KBM-7 (cell line): ENCODE data around the gene AOAH.
"Not testable (repeated sequence)": the region's sequence is repeated elsewhere in the genome, so short reads cannot be mapped to it uniquely, and the experiment has no call there.

Experiments used
- DNase-seq: peaks from one replicate; pipeline ENCODE4 v3.0.0-alpha.2; 2015
- in situ Hi-C: fragments of 300-500 bp; cut with MboI; formaldehyde crosslinking; loops from 2 replicates; pipeline ENCODE4 v1.14.3; 2020; ENCODE audit warnings: low sequenced_read_pairs, low pct_unique_long_range_greater_than_20kb, mixed read lengths

Gene AOAH

DNA sequence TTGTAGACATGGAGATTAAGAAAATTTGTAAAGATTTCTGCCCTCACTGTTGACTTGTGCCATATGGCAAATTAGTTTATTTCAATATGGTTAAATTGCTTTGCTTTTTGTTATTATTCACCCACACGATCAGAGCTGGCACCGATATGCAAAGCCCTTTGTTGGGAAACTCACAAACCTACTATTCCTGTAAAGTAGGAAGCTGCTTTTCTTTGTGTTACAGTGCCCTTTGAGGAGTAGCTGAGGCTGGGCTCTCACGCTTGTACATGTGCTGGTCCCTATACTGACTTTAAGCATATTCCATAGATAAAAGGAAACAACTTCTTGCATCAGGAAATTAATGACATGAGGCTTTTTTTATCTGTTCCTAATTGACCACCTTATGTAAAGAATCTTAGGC, 17.6 kb upstream of the AOAH start:
- in situ Hi-C loops: no loop called here
- DNase-seq: no peak

GRCh38 chr7:36739351-36739750, 15.1 kb upstream of the AOAH start:
- DNase-seq: no peak
- in situ Hi-C loops: no loop called here

DNA sequence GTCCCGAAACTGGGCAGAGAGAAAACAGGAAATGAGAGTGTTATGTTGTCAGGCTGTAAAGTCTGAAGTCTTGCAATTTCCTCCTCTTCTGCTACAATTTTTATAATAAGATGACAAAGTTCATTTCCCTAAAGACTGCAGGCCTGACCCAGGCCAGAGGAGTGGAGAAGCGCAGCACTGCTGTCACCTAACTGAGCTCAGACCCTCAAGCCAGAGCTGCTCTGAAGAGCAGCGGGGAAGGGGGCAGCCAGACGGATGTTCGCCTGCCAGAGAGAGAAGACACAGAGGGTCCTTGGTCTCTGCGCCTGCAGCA, 12.6 kb upstream of the AOAH start:
- in situ Hi-C loops: no loop called here
- DNase-seq: no peak

DNA sequence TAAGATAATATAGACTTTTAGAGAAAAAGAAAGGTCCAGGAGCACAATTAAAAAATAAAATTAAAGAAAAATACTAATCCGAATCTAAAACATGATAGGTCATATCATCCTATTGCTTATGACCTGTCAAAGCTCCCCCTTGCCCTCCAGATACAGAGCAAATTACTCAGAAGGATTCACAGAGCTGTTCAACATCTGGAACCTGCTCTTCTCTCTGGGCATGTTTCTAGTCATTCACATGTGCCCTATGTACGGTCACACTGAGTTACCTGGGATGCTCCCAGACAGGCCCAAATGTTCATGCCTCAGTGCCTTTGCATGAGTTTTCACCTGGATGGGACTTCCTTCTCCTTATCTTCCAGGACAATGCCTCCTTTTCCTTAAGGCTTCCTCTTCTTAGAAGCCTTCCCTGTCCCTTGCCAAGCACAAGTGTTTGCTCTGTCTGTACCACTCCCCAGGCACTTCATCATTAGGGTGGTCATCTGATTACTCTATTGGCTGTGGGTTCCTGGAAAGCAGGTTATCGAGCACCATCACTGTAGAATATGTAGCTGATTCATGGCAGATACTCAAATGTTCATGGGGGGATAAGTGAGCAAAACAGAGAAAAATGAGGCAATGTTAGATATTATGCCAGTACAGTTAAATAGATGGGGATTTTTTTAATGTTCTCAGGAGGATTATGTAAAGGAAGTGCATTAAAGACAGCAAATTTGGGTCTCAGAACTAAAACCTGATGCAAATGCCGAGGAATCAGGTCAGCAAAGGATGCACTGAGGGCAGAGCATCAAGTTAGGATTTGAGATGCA, 12.0 kb upstream of the AOAH start:
- in situ Hi-C loops: no loop called here
- no peak for DNase-seq

- DNase-seq: no peak
- in situ Hi-C loops: no loop called here
Measured at GRCh38 chr7:36735172-36735571, 10.9 kb upstream of the AOAH start.

DNA sequence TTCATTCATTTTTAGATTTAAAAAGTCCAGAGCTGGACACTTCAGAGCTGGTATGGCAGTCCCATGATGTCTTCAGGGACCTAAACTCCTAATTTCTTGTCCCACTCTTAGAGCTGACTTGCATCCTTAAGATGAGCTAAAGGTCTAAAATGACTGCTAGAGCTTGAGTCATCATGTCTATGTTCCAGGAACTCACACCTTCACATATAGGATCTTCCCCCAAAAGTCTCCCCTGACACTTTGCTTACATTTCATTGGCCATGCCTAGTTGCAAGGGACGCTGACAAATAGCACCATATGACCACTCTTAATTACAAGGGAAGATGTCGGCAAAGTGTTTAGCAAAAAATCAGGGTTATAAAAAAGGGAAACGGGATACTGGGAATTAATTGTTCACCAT, 10.4 kb upstream of the AOAH start:
- DNase-seq: no peak
- in situ Hi-C loops: no loop called here

DNA sequence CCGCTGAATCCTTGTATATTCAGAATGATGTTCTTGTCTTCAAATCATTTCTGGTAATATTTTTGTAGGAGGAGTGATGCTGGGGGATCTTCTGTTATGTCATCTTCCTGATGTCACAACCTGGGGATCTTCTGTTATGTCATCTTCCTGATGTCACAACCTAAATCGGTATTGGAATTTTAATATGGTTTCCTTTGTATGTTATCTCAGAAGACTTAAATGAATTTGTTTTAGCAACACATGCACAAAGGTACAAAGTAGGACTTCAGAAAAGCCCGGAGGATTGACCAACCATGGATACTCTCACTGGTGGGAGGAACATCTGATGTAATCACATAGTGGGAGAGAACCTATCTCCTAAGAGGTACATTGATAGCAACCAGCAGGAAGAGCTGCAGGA, 9.1 kb upstream of the AOAH start:
- in situ Hi-C loops: no loop called here
- no peak for DNase-seq

GRCh38 chr7:36732806-36733205, 8.5 kb upstream of the AOAH start:
- DNase-seq: no peak
- in situ Hi-C loops: no loop called here

DNA sequence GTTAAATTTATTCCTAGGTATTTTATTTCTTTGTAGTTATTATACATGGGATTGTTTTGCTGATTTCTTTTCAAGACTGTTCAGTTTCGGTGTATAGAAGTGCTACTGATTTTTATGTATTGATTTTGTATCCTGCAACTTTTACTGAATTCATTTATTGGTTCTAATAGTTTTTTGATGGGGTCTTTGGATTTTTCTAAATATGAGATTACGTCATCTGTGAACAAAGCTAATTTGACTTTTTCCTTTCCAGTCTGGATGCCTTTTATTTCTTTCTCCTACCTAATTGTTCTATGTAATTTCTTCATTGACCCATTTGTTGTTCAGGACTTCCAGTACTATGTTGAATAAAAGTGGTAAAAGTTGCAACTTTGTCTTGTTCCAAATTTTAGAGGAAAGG, 5.8 kb upstream of the AOAH start:
- in situ Hi-C loops: no loop called here
- no peak for DNase-seq

DNA sequence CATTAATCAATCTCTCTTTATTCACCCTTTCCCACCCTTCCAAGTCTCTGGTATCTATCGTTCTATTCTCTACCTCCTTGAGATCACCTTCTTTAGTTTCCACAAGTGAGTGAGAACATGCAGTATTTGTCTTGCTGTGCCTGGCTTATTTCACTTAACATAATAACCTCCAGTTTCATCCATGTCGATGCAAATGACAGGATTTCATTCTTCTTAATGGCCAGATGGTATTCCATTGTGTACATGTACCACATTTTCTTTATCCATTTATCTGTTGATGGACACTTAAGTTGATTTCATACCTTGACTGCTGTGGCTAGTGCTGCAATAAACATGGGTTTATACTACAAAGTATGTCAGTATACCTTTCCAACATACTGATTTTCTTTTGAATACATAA, 3.8 kb upstream of the AOAH start:
- in situ Hi-C loops: no loop called here
- DNase-seq: no peak

GRCh38 chr7:36726806-36727503, 2.7 kb upstream of the AOAH start:
- peak; percentile 56 for DNase-seq
- in situ Hi-C loops: no loop called here

- DNase-seq: no peak
- in situ Hi-C loops: no loop called here
Measured at GRCh38 chr7:36726311-36726710, 2.0 kb upstream of the AOAH start.

GRCh38 chr7:36724996-36725395, 702 bp upstream of the AOAH start:
- no peak for DNase-seq
- in situ Hi-C loops: no loop called here

DNA sequence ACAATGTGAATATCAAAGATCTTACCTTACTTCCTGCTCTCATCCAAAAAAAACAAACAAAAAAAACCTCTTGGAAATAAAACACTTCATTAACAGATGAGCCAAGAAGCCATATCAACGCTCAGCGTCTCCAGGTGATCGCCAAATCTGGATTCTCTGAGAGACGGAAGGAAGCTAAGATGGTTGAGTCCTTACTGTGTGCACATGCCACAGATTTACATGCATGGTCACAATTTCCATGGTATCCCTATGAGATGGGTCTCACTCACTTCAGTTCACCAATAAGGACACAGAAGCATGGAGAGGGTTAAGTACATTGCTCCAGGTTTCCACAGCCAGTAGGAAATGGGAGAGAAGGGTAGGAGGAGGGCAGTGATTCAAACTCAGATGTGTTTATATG, 1.0 kb downstream of the AOAH start:
- in situ Hi-C loops: no loop called here
- DNase-seq: no peak

DNA sequence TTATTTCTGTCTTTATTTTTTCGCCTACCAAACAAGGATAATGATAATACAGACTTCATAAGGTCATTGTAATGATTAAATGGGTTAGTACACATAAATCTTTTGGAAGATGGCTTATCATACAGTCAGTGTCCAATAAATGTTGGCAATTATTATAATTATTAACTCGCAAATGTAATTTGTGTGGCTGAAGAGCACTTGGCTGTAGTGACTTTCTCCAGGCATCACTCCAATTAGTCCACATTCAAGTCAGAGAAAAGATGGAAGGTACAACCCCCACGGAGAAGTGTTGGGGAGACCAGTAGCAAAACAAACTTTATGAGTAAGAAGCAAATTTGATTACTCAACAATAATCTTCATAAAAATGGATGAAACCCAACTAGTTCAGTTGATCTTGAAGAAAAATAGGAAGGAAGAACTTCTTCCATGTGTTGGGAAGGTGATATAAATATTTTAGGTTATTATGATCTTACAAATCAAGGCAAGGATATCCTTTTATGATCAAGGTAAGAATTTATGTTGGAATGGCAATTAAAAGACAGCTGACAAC, 5.1 kb downstream of the AOAH start:
- DNase-seq: no peak

GRCh38 chr7:36717586-36717985, 6.7 kb downstream of the AOAH start:
- no peak for DNase-seq
- in situ Hi-C loops: no loop called here

More for the DNA sequence above, 5.1 kb downstream of the AOAH start:
- in situ Hi-C loops: no loop called here

- in situ Hi-C loops, DNase-seq: not testable (repeated sequence)
Measured at GRCh38 chr7:36716802-36717201, 7.5 kb downstream of the AOAH start.

DNA sequence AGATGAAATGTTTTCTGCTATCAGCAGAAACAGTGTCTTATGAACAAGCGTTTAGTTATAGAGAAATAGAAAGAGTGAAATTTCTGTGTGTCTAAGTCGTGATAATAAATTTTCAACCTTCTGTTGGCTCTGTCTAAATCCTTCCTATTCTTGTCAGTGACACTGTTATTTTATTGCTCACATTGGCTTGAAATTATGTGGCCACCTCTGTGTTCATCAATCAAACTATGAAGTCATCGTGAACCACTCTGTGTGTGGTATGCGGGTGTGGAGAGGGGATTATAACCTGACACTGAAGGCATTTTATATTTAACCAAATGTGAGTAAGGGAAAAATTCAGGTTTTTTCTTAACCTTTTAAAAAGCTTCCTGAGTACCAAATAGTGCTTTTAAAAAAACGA, 12.3 kb downstream of the AOAH start:
- in situ Hi-C loops: no loop called here
- DNase-seq: no peak

GRCh38 chr7:36711256-36711655, 13.0 kb downstream of the AOAH start:
- no peak for DNase-seq
- in situ Hi-C loops: no loop called here

DNA sequence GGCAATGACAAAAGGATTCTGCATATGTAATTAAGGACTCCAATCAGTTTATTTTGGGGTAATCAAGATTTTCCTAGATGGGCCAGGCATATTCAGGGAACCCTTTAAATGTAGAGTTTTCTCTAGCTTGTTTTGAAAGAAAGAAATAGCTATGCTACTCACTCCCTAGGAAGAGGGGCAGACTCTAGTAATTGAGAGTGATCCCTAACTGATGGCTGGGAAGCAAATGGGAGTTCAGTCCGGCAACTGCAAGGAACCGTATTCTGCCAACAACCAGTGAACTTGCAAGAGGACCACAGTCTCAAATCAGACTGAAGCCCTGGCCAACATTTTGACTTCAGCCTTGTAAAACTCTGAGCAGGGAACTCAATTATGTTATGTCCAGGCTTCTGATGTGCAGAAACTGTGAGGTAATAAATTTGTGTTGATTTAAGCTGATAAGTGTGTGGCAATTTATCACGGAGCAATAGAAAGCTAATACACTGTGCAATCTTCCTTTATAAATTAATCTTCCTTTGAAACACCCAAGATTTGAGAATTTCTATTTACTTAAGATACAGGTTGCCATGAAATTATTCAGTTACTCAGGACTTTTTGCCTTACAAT, 14.0 kb downstream of the AOAH start:
- DNase-seq: no peak
- in situ Hi-C loops: no loop called here
